ENCODE results near the gene TMEM140. TPM values are rescaled to one million over a fixed set of nuclear protein-coding genes. Genes with fewer than 3 reads are reported as not detected.

Gene TMEM140
- total RNA-seq, 1 experiment from 2014 or later = 4.2 TPM

DNA sequence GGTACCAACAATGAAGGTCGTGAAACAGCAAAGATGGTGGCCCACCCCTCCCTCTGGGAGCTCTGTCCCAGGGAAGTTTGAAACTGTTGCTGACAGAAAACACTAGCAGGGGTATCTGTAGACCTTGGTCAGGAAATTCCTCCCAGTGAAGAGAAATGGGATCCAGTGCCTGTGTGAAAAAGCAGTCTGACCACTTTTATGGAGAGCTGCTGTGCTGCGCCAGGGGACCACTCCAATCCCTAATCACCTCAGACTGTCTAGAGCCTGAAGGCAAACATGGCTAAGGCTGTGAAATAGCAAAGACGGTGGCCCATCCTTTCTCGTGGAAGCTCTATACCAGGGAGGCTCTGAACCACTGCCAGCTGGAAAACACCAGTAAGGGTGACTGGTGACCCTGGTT, 38.3 kb upstream of the TMEM140 start:
- CTCF ChIA-PET = no interaction called here
- no peak for DNase-seq
- intact Hi-C loops (cut with micrococcal nuclease; ENCODE audit: unreplicated experiment) = no loop called here

DNA sequence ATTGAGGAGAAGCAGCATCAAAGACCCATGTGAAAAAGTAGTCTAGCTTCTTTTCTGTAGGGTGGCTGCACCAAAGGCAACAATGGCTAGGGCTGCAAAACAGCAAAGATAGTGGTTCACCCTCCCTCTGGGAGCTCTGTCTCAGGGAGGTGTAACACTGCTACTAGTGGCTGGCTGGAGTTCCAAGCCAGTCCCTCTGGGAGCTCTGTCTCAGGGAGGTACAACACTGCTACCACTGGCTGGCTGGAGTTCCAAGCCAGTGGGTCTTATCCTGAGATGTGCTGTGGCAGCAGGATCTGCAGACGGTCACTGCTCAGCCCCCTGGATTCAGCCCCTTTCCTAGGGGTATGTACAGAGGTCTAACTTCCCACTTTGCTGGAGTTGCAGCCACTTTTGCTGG, 37.9 kb upstream of the TMEM140 start:
- CTCF ChIA-PET = no interaction called here
- DNase-seq = no peak
- intact Hi-C loops (cut with micrococcal nuclease; ENCODE audit: unreplicated experiment) = no loop called here
- TF ChIP-seq, protein P1, sequence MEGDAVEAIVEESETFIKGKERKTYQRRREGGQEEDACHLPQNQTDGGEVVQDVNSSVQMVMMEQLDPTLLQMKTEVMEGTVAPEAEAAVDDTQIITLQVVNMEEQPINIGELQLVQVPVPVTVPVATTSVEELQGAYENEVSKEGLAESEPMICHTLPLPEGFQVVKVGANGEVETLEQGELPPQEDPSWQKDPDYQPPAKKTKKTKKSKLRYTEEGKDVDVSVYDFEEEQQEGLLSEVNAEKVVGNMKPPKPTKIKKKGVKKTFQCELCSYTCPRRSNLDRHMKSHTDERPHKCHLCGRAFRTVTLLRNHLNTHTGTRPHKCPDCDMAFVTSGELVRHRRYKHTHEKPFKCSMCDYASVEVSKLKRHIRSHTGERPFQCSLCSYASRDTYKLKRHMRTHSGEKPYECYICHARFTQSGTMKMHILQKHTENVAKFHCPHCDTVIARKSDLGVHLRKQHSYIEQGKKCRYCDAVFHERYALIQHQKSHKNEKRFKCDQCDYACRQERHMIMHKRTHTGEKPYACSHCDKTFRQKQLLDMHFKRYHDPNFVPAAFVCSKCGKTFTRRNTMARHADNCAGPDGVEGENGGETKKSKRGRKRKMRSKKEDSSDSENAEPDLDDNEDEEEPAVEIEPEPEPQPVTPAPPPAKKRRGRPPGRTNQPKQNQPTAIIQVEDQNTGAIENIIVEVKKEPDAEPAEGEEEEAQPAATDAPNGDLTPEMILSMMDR (IDR thresholded peaks at IDR 0.05; ENCODE audit: unreplicated experiment) = no peak
- Mint-ChIP-seq H3K27ac (ENCODE audit: unreplicated experiment) (no peak overlapping the region), H3K4me3 (ENCODE audit: low read depth, unreplicated experiment) (no peak overlapping the region), H3K4me1 (ENCODE audit: low read depth, unreplicated experiment) (no peaks in the 10 kb centered on the region), H3K9me3 (ENCODE audit: low read depth, unreplicated experiment) (no peaks in the 10 kb centered on the region), H3K36me3 (ENCODE audit: insufficient read depth, unreplicated experiment) (no peaks in the 10 kb centered on the region), H3K27me3 (ENCODE audit: unreplicated experiment) (no peaks in the 10 kb centered on the region)
- no TSS peak for BruUV-seq (replicated peaks)

More for the DNA sequence above, 38.3 kb upstream of the TMEM140 start:
- no peak overlapping the region for H3K27ac Mint-ChIP-seq (ENCODE audit: unreplicated experiment)
- TF ChIP-seq, protein P1 (IDR thresholded peaks at IDR 0.05; ENCODE audit: unreplicated experiment) = no peak
- no peaks in the 10 kb centered on the region for H3K36me3 Mint-ChIP-seq (ENCODE audit: insufficient read depth, unreplicated experiment)
- H3K27me3 Mint-ChIP-seq (ENCODE audit: unreplicated experiment) = no peaks in the 10 kb centered on the region
- no peaks in the 10 kb centered on the region for H3K4me1 Mint-ChIP-seq (ENCODE audit: low read depth, unreplicated experiment)
- no TSS peak for BruUV-seq (replicated peaks)
- H3K4me3 Mint-ChIP-seq (ENCODE audit: low read depth, unreplicated experiment) = no peak overlapping the region
- H3K9me3 Mint-ChIP-seq (ENCODE audit: low read depth, unreplicated experiment) = no peaks in the 10 kb centered on the region

DNA sequence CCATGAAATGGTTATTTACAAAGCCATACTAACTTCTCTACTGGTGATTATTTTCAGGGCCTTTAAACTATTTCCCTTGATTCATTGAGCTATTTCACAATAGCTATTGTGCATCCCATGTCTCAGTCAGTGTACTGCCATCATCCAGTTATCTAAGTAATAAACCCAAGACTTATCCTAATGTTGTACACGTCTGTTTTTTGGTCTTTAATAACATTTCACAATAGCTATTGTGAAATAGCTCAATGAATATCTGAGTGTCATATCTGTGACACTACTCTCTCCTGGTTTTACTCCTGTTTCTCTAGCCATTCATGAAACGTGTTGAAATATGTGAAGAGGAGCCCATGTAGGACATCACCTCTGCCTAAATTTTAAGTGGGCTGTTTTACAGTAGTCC, 36.5 kb upstream of the TMEM140 start:
- Mint-ChIP-seq H3K4me3 (ENCODE audit: low read depth, unreplicated experiment) (no peak overlapping the region), H3K4me1 (ENCODE audit: low read depth, unreplicated experiment) (no peaks in the 10 kb centered on the region), H3K36me3 (ENCODE audit: insufficient read depth, unreplicated experiment) (no peaks in the 10 kb centered on the region), H3K27me3 (ENCODE audit: unreplicated experiment) (no peaks in the 10 kb centered on the region), H3K27ac (ENCODE audit: unreplicated experiment) (no peak overlapping the region), H3K9me3 (ENCODE audit: low read depth, unreplicated experiment) (no peaks in the 10 kb centered on the region)
- CTCF ChIA-PET = no interaction called here
- BruUV-seq (replicated peaks) = no TSS peak
- TF ChIP-seq, protein P1 (IDR thresholded peaks at IDR 0.05; ENCODE audit: unreplicated experiment) = no peak
- intact Hi-C loops (cut with micrococcal nuclease; ENCODE audit: unreplicated experiment) = no loop called here
- no peak for DNase-seq

DNA sequence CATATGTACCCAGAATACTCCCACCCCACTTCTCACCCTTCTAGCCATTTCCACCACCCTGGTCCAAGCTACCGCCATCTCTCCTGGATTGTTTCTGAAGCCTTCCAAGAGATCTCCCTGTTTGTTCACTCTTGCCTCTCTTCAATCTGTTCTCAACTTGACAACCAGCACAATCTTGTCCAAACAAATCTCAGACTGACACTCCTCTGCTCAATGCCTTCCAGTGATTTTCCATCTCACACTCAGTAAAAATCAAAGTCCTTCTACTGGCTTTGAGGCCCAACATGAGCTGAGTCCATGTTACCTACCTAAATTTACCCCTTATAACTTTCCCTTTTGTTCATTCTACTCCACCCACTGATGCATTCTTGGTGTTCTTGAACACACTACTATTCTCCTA, 33.2 kb upstream of the TMEM140 start:
- no TSS peak for BruUV-seq (replicated peaks)
- H3K27ac Mint-ChIP-seq (ENCODE audit: unreplicated experiment) = no peak overlapping the region
- no peaks in the 10 kb centered on the region for H3K4me1 Mint-ChIP-seq (ENCODE audit: low read depth, unreplicated experiment)
- TF ChIP-seq, protein P1 (IDR thresholded peaks at IDR 0.05; ENCODE audit: unreplicated experiment) = no peak
- H3K36me3 Mint-ChIP-seq (ENCODE audit: insufficient read depth, unreplicated experiment) = no peaks in the 10 kb centered on the region
- DNase-seq = no peak
- H3K4me3 Mint-ChIP-seq (ENCODE audit: low read depth, unreplicated experiment) = no peak overlapping the region
- CTCF ChIA-PET = interaction anchor here (0.6 kb wide), 1 partner anchor 35 kb away, joined by 3 read pairs; no protein-coding TSS in a partner anchor
- intact Hi-C loops (cut with micrococcal nuclease; ENCODE audit: unreplicated experiment) = no loop called here
- peaks cover 5% of the 10 kb centered on the region for H3K9me3 Mint-ChIP-seq (ENCODE audit: low read depth, unreplicated experiment)
- H3K27me3 Mint-ChIP-seq (ENCODE audit: unreplicated experiment) = no peaks in the 10 kb centered on the region

All from Calu3 (cell line).